ENCODE results near the gene SPIRE2. TPM values are rescaled to one million over a fixed set of nuclear protein-coding genes. Genes with fewer than 3 reads are reported as not detected.

The SPIRE2 gene
- total and polyA plus RNA-seq, 2 of the 13 experiments (the other 11 are each of a cell fraction or from before 2014, with no cell fraction given) = 13.3 to 37.5 TPM

DNA sequence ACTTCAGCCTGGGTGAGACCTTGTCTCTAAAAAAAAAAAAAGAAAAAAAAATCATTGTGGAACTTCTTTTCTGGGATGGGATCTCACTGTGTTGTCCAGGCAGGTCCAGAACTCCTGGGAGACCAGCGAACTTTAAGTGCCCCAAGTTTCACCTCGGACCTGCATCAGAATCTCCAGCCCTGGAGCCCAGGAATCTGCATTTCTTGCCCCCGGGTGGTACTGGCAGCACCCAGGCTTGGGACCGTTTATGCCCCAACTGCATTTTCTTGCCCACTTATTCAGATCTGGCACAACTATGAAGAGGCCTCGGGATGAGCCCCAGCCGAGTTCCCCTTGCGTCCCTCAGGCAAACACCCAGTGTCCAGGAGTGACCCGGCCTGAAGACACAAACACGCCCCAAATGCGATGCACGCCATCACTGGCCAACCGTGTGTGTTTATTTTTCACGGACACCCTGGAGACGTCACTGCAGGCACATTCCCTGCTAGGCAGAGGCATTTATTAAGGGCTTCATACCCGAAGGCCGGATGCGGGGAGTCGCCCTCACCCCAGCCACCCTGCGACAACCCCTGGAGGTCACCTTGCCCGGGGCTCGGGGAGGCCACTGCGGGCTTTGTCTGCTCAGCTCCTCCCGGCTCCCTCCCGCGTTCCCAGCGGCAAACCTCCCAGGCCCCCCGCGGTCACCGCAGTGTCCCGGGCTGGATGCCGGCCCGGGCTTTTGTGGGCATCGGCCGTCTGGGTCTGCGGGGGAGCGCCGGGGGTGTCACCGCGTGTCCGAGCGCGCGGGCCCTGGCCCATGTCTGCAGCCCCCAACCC, 684 bp upstream of the SPIRE2 start (continued):
- TF ChIP-seq ZNF652 (CRISPR knock-in tag; IDR thresholded peaks at IDR 0.05; ENCODE audit: borderline replicate concordance, low read depth) = no peak
- TF ChIP-seq, protein P1, sequence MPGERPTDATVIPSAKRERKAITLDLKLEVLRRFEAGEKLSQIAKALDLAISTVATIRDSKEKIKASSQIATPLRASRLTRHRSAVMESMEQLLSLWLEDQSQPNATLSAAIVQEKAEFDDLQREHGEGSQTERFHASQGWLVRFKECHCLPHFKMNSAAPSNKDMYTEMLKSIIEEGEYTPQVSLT (CRISPR knock-in tag; IDR thresholded peaks at IDR 0.05; ENCODE audit: borderline replicate concordance, low read depth) = no peak
- TF ChIP-seq MAFG (CRISPR knock-in tag; IDR thresholded peaks at IDR 0.05) = no peak
- TF ChIP-seq STAG1 (CRISPR knock-in tag; IDR thresholded peaks at IDR 0.05) = no peak
- TF ChIP-seq ZSCAN21 (CRISPR knock-in tag; IDR thresholded peaks at IDR 0.05; ENCODE audit: borderline replicate concordance) = peak; percentile 84
- no peak for TF ChIP-seq TSC22D2 (CRISPR knock-in tag; IDR thresholded peaks at IDR 0.05; ENCODE audit: borderline replicate concordance)
- TF ChIP-seq MIXL1 (CRISPR knock-in tag; IDR thresholded peaks at IDR 0.05) = no peak
- TF ChIP-seq, protein P2, sequence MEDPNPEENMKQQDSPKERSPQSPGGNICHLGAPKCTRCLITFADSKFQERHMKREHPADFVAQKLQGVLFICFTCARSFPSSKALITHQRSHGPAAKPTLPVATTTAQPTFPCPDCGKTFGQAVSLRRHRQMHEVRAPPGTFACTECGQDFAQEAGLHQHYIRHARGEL (CRISPR knock-in tag; IDR thresholded peaks at IDR 0.05) = no peak
- TF ChIP-seq HOXA3 (CRISPR knock-in tag; IDR thresholded peaks at IDR 0.05) = peak; percentile 46; the same call in 1 of the 2 replicates
- no peak for TF ChIP-seq PAWR (CRISPR knock-in tag; IDR thresholded peaks at IDR 0.05; ENCODE audit: borderline replicate concordance)
- TF ChIP-seq ZNF431 (CRISPR knock-in tag; IDR thresholded peaks at IDR 0.05; ENCODE audit: borderline replicate concordance, low read depth) = no peak
- TF ChIP-seq EED (CRISPR knock-in tag; IDR thresholded peaks at IDR 0.05) = no peak
- no peak for TF ChIP-seq ZNF441 (CRISPR knock-in tag; IDR thresholded peaks at IDR 0.05; ENCODE audit: borderline replicate concordance)
- TF ChIP-seq SP5 (CRISPR knock-in tag; IDR thresholded peaks at IDR 0.05; ENCODE audit: borderline replicate concordance, low read depth) = no peak; the same call in 1 of the 2 replicates
- TF ChIP-seq HNRNPL (IDR thresholded peaks at IDR 0.05; ENCODE audit: low read depth, low read length) = peak; percentile 79
- TF ChIP-seq MBD4 (IDR thresholded peaks at IDR 0.05; ENCODE audit: borderline replicate concordance, low read length) = no peak
- TF ChIP-seq SATB2 (CRISPR knock-in tag; IDR thresholded peaks at IDR 0.05) = no peak
- peak; percentile 62 for TF ChIP-seq ZFX (CRISPR knock-in tag; IDR thresholded peaks at IDR 0.05; ENCODE audit: low read depth)
- TF ChIP-seq ZNF737 (CRISPR knock-in tag; IDR thresholded peaks at IDR 0.05; ENCODE audit: borderline replicate concordance) = no peak
- TF ChIP-seq ZKSCAN5 (CRISPR knock-in tag; IDR thresholded peaks at IDR 0.05) = no peak; the same call in 1 of the 2 replicates
- peak; percentile 25; the same call in 1 of the 2 replicates for TF ChIP-seq ZNF878 (CRISPR knock-in tag; IDR thresholded peaks at IDR 0.05)
- TF ChIP-seq KLF13 (CRISPR knock-in tag; IDR thresholded peaks at IDR 0.05) = no peak
- TF ChIP-seq PTBP1 (IDR thresholded peaks at IDR 0.05; ENCODE audit: low read depth, low read length, poor library complexity, severe bottlenecking) = peak; percentile 48
- no peak for TF ChIP-seq ZNF614 (CRISPR knock-in tag; IDR thresholded peaks at IDR 0.05; ENCODE audit: borderline replicate concordance)
- no peak for TF ChIP-seq SIX1 (CRISPR knock-in tag; IDR thresholded peaks at IDR 0.05; ENCODE audit: borderline replicate concordance)
- peak; percentile 92; the same call in 1 of the 2 replicates for TF ChIP-seq CAMTA2 (CRISPR knock-in tag; IDR thresholded peaks at IDR 0.05; ENCODE audit: borderline replicate concordance)
- TF ChIP-seq ZNF160 (CRISPR knock-in tag; IDR thresholded peaks at IDR 0.05) = peak; percentile 43; the same call in 1 of the 2 replicates
- TF ChIP-seq RELA (CRISPR knock-in tag; IDR thresholded peaks at IDR 0.05) = no peak
- TF ChIP-seq ZNF589 (CRISPR knock-in tag; conservative IDR thresholded peaks at IDR 0.05) = no peak
- no peak for TF ChIP-seq GZF1 (CRISPR knock-in tag; IDR thresholded peaks at IDR 0.05)
- TF ChIP-seq MXD4 (CRISPR knock-in tag; IDR thresholded peaks at IDR 0.05) = no peak
- TF ChIP-seq ARNT (IDR thresholded peaks at IDR 0.05) = no peak

Data from HepG2 (cell line).